Left lung (tissue), 10 donors: ENCODE data around the gene CMPK1. TPM values are rescaled to one million over a fixed set of nuclear protein-coding genes. Genes with fewer than 3 reads are reported as not detected.

Source experiments
- ATAC-seq: fragments of 200-7000 bp; cut with Tn5 transposase; one replicate; pipeline ENCODE4 v1.9.1; 2020; ENCODE audit warnings: moderate library complexity
- DNase-seq, 4 donors: peaks; one replicate each; pipeline ENCODE4 v3.0.0-alpha.2; 2013 to 2020
- H3K27ac ChIP-seq, 2 donors: fragments of 200-600 bp; sonication (generic) in 1 of 2; one replicate each; pipeline versions ENCODE4 v1.5.0 to v1.8.0; 2020 to 2021
- H3K27me3 ChIP-seq, 2 donors: fragments of 200-600 bp; sonication (generic) in 1 of 2; one replicate each; pipeline versions ENCODE4 v1.5.0 to v1.8.0; 2020 to 2021
- H3K36me3 ChIP-seq, 2 donors: fragments of 200-600 bp; sonication (generic) in 1 of 2; one replicate each; pipeline versions ENCODE4 v1.5.0 to v1.8.0; 2020 to 2021
- H3K4me1 ChIP-seq, 2 donors: fragments of 200-600 bp; one replicate each; pipeline ENCODE4 v1.8.0; 2021
- H3K4me3 ChIP-seq, 2 donors: fragments of 200-600 bp; sonication (generic) in 1 of 2; one replicate each; pipeline versions ENCODE4 v1.5.0 to v1.8.0; 2020 to 2021; ENCODE audit warnings: mild to moderate bottlenecking in 1 of 2
- H3K9me3 ChIP-seq, 2 donors: fragments of 200-600 bp; sonication (generic) in 1 of 2; one replicate each; pipeline versions ENCODE4 v1.5.0 to v1.8.0; 2020 to 2021
- CTCF ChIP-seq, 2 donors: fragments of 200-600 bp; sonication (generic) in 1 of 2; IDR thresholded peaks; one replicate each; pipeline versions ENCODE4 v1.5.0 to v1.8.0; 2021; ENCODE audit warnings: antibody characterized with exemption in 2 of 2
- intact Hi-C, 2 donors: fragments of 100-400 bp; cut with DNase I; formaldehyde crosslinking; loops; one replicate each; pipeline versions ENCODE4 v1.11.2 to v1.14.2; 2022
- polyA plus RNA-seq, 6 donors: library from polyadenylated mRNA; unstranded; fragments of 120-200 nt; gene quantifications; one replicate each; pipeline ENCODE4 v1.2.1, GENCODE V29; 2013; ENCODE audit not compliant: insufficient read length in 6 of 6
- total RNA-seq, 2 donors: library from RNA; stranded (reverse); fragmentation: NEBNext Ultra II Directional; extraction: Animal tissue kit (Norgen Biotek cat#: 25700); gene quantifications; one replicate each; pipeline ENCODE4 v1.2.1, GENCODE V29; 2021
- donor health status: DM: no; HTN: yes; CAD: no.
- donor health status: DM: no; HTN: no; CAD: no.

Gene CMPK1
- total and polyA plus RNA-seq, 8 donors: 76.2 to 128 (median 94.6) TPM

- no peak for DNase-seq
- H3K27me3 ChIP-seq: no peaks in the 10 kb centered on the region
- peaks cover 12 to 18% of the 10 kb centered on the region in 2 donors for H3K4me1 ChIP-seq
- H3K36me3 ChIP-seq: no peaks in the 10 kb centered on the region
- no peak overlapping the region for H3K27ac ChIP-seq
- H3K4me3 ChIP-seq: no peak overlapping the region
- intact Hi-C loops: no loop called here
- ATAC-seq: no peak
- TF ChIP-seq CTCF (IDR thresholded peaks at IDR 0.05): no peak
- H3K9me3 ChIP-seq: no peaks in the 10 kb centered on the region
Observed at GRCh38 chr1:47330212-47330611, 3.4 kb upstream of the CMPK1 start.

GRCh38 chr1:47331875-47332274, 1.7 kb upstream of the CMPK1 start:
- intact Hi-C loops: no loop called here
- Histone ChIP-seq H3K27me3 (no peaks in the 10 kb centered on the region), H3K9me3 (no peaks in the 10 kb centered on the region), H3K4me3 (no peak overlapping the region), H3K27ac (no peak overlapping the region), H3K36me3 (no peaks in the 10 kb centered on the region), H3K4me1 (peaks cover 13 to 34% of the 10 kb centered on the region in 2 donors)
- DNase-seq: no peak
- no peak for ATAC-seq
- TF ChIP-seq CTCF (IDR thresholded peaks at IDR 0.05): no peak

GRCh38 chr1:47332779-47333577, 612 bp upstream of the CMPK1 start:
- no peak for TF ChIP-seq CTCF (IDR thresholded peaks at IDR 0.05)

GRCh38 chr1:47333922-47334764, 553 bp downstream of the CMPK1 start:
- ATAC-seq (peak; percentile 96), DNase-seq (peak; percentile 82 to 95 (median 88))
- intact Hi-C loops: no loop called here
- Histone ChIP-seq H3K4me1 (peaks cover 13 to 49% of the 10 kb centered on the region in 2 donors), H3K9me3 (no peaks in the 10 kb centered on the region), H3K27me3 (no peaks in the 10 kb centered on the region), H3K4me3 (peak overlapping the region; percentile 71 to 77), H3K27ac (peak overlapping the region; percentile 95 to 98), H3K36me3 (no peaks in the 10 kb centered on the region)
- no peak for TF ChIP-seq CTCF (IDR thresholded peaks at IDR 0.05)

More at GRCh38 chr1:47332779-47333577, 612 bp upstream of the CMPK1 start:
- Histone ChIP-seq H3K36me3 (no peaks in the 10 kb centered on the region), H3K27me3 (no peaks in the 10 kb centered on the region), H3K9me3 (no peaks in the 10 kb centered on the region), H3K27ac (peak overlapping the region; percentile 95 to 98), H3K4me1 (peaks cover 13 to 38% of the 10 kb centered on the region in 2 donors), H3K4me3 (peak overlapping the region; percentile 71 to 77)
- ATAC-seq (no peak), DNase-seq (no peak)
- intact Hi-C loops: no loop called here
